Muscle layer of duodenum (tissue), 2 donors: ENCODE data around the gene OR1Q1.

Experiments
- H3K27ac ChIP-seq: one replicate; pipeline ENCODE4 v1.7.0; 2013; ENCODE audit warnings: mild to moderate bottlenecking, low read length
- H3K27me3 ChIP-seq: one replicate; pipeline ENCODE4 v1.7.0; 2013; ENCODE audit warnings: low read depth, mild to moderate bottlenecking, control low read depth, low read length
- H3K36me3 ChIP-seq, 2 donors: one replicate each; pipeline ENCODE4 v1.7.0; 2013; ENCODE audit warnings: low read length in 2 of 2, control low read depth in 1 of 2, mild to moderate bottlenecking in 1 of 2; ENCODE audit not compliant: insufficient read depth in 2 of 2, control insufficient read depth in 1 of 2
- H3K4me1 ChIP-seq, 2 donors: one replicate each; pipeline ENCODE4 v1.7.0; 2013; ENCODE audit warnings: low read length in 2 of 2, mild to moderate bottlenecking in 2 of 2, control low read depth in 1 of 2, moderate library complexity in 1 of 2; ENCODE audit not compliant: insufficient read depth in 2 of 2, control insufficient read depth in 1 of 2
- H3K4me3 ChIP-seq, 2 donors: one replicate each; pipeline ENCODE4 v1.7.0; 2013; ENCODE audit warnings: low read length in 2 of 2, low read depth in 1 of 2, mild to moderate bottlenecking in 1 of 2
- H3K9me3 ChIP-seq, 2 donors: one replicate each; pipeline ENCODE4 v1.7.0; 2013; ENCODE audit warnings: low read length in 2 of 2, control low read depth in 1 of 2, mild to moderate bottlenecking in 1 of 2; ENCODE audit not compliant: control insufficient read depth in 1 of 2
- donor health status: healthy.

Gene OR1Q1

GRCh38 chr9:122657527-122657926 is 43.0 kb downstream of the OR1Q1 start, which contains the start of gene OR1B1:
OR1B1 (minus strand) TSS chr9:122657627.
- H3K9me3 ChIP-seq, result peaks cover 0 to 2% of the 10 kb centered on the region in 2 donors
- no peaks in the 10 kb centered on the region for H3K27me3 ChIP-seq
- no peaks in the 10 kb centered on the region for H3K4me1 ChIP-seq
- H3K36me3 ChIP-seq, result no peaks in the 10 kb centered on the region
- H3K4me3 ChIP-seq, result no peak within 1 kb of the TSS
- H3K27ac ChIP-seq, result no peak within 1 kb of the TSS

- no peaks in the 10 kb centered on the region for H3K36me3 ChIP-seq
- H3K27me3 ChIP-seq, result no peaks in the 10 kb centered on the region
- H3K4me1 ChIP-seq, result no peaks in the 10 kb centered on the region
- H3K4me3 ChIP-seq, result no peak within 1 kb of the TSS
- no peak within 1 kb of the TSS for H3K27ac ChIP-seq
- H3K9me3 ChIP-seq, result peaks cover 0 to 7% of the 10 kb centered on the region in 2 donors
Observed at GRCh38 chr9:122661416-122661815, 46.9 kb downstream of the OR1Q1 start, which contains the start of gene OR1L1. OR1L1 (plus strand) TSS chr9:122661716; CDS start chr9:122661716, 0 bp downstream.
